CD4-positive, alpha-beta memory T cell (primary cell): ENCODE measurements around the gene SLC35B2. TPM values are rescaled to one million over a fixed set of nuclear protein-coding genes. Genes with fewer than 3 reads are reported as not detected.

ENCODE experiments used
- CTCF ChIA-PET: fragments of 350-600 bp; sonication (Branson Sonifier 250); formaldehyde crosslinking; loops from one replicate; lab custom pipeline; 2021; ENCODE audit warnings: inconsistent platforms; ENCODE audit not compliant: partially characterized antibody; lab: Charles Lee
- POLR2A ChIA-PET: fragments of 350-600 bp; sonication (Branson Sonifier 250); formaldehyde crosslinking; loops from one replicate; lab custom pipeline; 2021; ENCODE audit not compliant: partially characterized antibody; lab: Charles Lee
- DNase-seq, 5 donors: peaks; one replicate each; pipeline versions ENCODE4 v3.0.0 to v3.0.0-alpha.2; 2020 to 2022; ENCODE audit warnings: mixed read lengths in 1 of 5
- H3K27ac ChIP-seq: one replicate; pipeline ENCODE4 v1.7.0; 2013; ENCODE audit warnings: low read depth, low read length
- H3K27me3 ChIP-seq: 2 replicates; pipeline ENCODE4 v1.7.0; 2013; ENCODE audit warnings: mild to moderate bottlenecking, low read length, moderate library complexity; ENCODE audit not compliant: insufficient read depth
- H3K36me3 ChIP-seq: 2 replicates; pipeline ENCODE4 v1.7.0; 2013; ENCODE audit warnings: mild to moderate bottlenecking, low read length, moderate library complexity; ENCODE audit not compliant: insufficient read depth
- H3K4me1 ChIP-seq: 2 replicates; pipeline ENCODE4 v1.7.0; 2013; ENCODE audit warnings: mild to moderate bottlenecking, low read length, moderate library complexity; ENCODE audit not compliant: insufficient read depth
- H3K4me3 ChIP-seq, 2 donors: one replicate each; pipeline ENCODE4 v1.7.0; 2013; ENCODE audit warnings: low read length in 2 of 2, mild to moderate bottlenecking in 1 of 2
- H3K9me3 ChIP-seq, 2 donors: one replicate each; pipeline ENCODE4 v1.7.0; 2013; ENCODE audit warnings: low read length in 2 of 2, control low read depth in 1 of 2; ENCODE audit not compliant: control insufficient read depth in 1 of 2
- H3K27ac Mint-ChIP-seq, 7 donors: one replicate each; pipeline ENCODE4 v1.8.0; 2020 to 2021; ENCODE audit warnings: mixed read lengths in 7 of 7, mild to moderate bottlenecking in 6 of 7, inconsistent platforms in 3 of 7, moderate library complexity in 3 of 7
- H3K27me3 Mint-ChIP-seq, 2 donors: one replicate each; pipeline ENCODE4 v1.8.0; 2020 to 2021; ENCODE audit warnings: mixed read lengths in 2 of 2
- H3K36me3 Mint-ChIP-seq, 2 donors: one replicate each; pipeline ENCODE4 v1.8.0; 2020 to 2021; ENCODE audit warnings: mixed read lengths in 2 of 2, inconsistent platforms in 1 of 2, mild to moderate bottlenecking in 1 of 2
- H3K4me1 Mint-ChIP-seq, 4 donors: one replicate each; pipeline ENCODE4 v1.8.0; 2020 to 2021; ENCODE audit warnings: mixed read lengths in 4 of 4, mild to moderate bottlenecking in 1 of 4
- H3K4me3 Mint-ChIP-seq, 8 donors: one replicate each; pipeline ENCODE4 v1.8.0; 2020 to 2021; ENCODE audit warnings: mixed read lengths in 8 of 8, mild to moderate bottlenecking in 7 of 8, moderate library complexity in 6 of 8, inconsistent platforms in 3 of 8
- H3K9me3 Mint-ChIP-seq, 8 donors: one replicate each; pipeline ENCODE4 v1.8.0; 2020 to 2021; ENCODE audit warnings: mixed read lengths in 8 of 8, mild to moderate bottlenecking in 5 of 8, inconsistent platforms in 3 of 8, moderate library complexity in 1 of 8
- intact Hi-C: fragments of 100-400 bp; cut with micrococcal nuclease; formaldehyde crosslinking; loops from one replicate; pipeline ENCODE4 v1.15.1; 2023
- polyA plus RNA-seq, 2 donors: library from polyadenylated mRNA; unstranded; fragments of 300-500 nt; fragmentation: Illumina TruSeq; gene quantifications; one replicate each; pipeline ENCODE4 v1.2.3, GENCODE V29; 2021
- total RNA-seq, 2 experiments: library from RNA; stranded (reverse); gene quantifications; one replicate each; pipeline ENCODE4 v1.2.3, GENCODE V29; 2021

The SLC35B2 gene
- total and polyA plus RNA-seq, 4 experiments from 2014 or later = 20.7 to 65.3 (median 31.2) TPM

GRCh38 chr6:44268095-44268628 lies 10.8 kb upstream of the SLC35B2 start:
- Mint-ChIP-seq H3K4me1 (peaks cover 5 to 30% (median 23%) of the 10 kb centered on the region in 4 donors), H3K27me3 (peaks cover 21 to 36% of the 10 kb centered on the region in 2 donors), H3K4me3 (peak overlapping the region in 3 of 8 donors; percentile 15 to 36 (median 33)), H3K9me3 (peaks cover 0 to 2% (median 0%) of the 10 kb centered on the region in 8 donors), H3K36me3 (peaks cover 0 to 15% of the 10 kb centered on the region in 2 donors), H3K27ac (peak overlapping the region in 6 of 7 donors; percentile 60 to 96 (median 78))
- no peak overlapping the region for H3K27ac ChIP-seq
- no peaks in the 10 kb centered on the region for H3K9me3 ChIP-seq
- DNase-seq = peak; percentile 61 to 70 (median 65)
- H3K4me1 ChIP-seq = peaks cover 22% of the 10 kb centered on the region
- no peaks in the 10 kb centered on the region for H3K36me3 ChIP-seq
- CTCF ChIA-PET = interaction anchor here (0.7 to 8.3 kb wide), 24 partner anchors 10 to 188 kb away, joined by 3 to 82 read pairs (median 5); partner anchors contain the start of genes AARS2, HSP90AB1, SLC35B2 and SPATS1
- POLR2A ChIA-PET = interaction anchor here (1.1 to 6.2 kb wide), 3 partner anchors 12 to 37 kb away, joined by 5 to 97 read pairs (median 37); partner anchors contain the start of genes HSP90AB1 and SLC35B2
- H3K4me3 ChIP-seq = no peak overlapping the region
- peaks cover 33% of the 10 kb centered on the region for H3K27me3 ChIP-seq
- intact Hi-C loops = loop anchor here (1.0 to 2.0 kb wide), 4 partner anchors 36 to 119 kb away; partner anchors contain the start of genes AARS2 and CDC5L

- peaks cover 31% of the 10 kb centered on the region for H3K4me1 ChIP-seq
- Mint-ChIP-seq H3K4me3 (no peak overlapping the region), H3K27me3 (peaks cover 14 to 29% of the 10 kb centered on the region in 2 donors), H3K36me3 (peaks cover 0 to 23% of the 10 kb centered on the region in 2 donors), H3K27ac (peak overlapping the region in 6 of 7 donors; percentile 68 to 98 (median 94)), H3K4me1 (peaks cover 14 to 39% (median 32%) of the 10 kb centered on the region in 4 donors), H3K9me3 (no peaks in the 10 kb centered on the region)
- intact Hi-C loops = no loop called here
- H3K27me3 ChIP-seq = peaks cover 26% of the 10 kb centered on the region
- DNase-seq = no peak
- H3K36me3 ChIP-seq = no peaks in the 10 kb centered on the region
- H3K27ac ChIP-seq = no peak overlapping the region
- POLR2A ChIA-PET = interaction anchor here (5.4 to 6.2 kb wide), 2 partner anchors 11 to 21 kb away, joined by 37 to 97 read pairs; partner anchors contain the start of genes HSP90AB1 and SLC35B2
- CTCF ChIA-PET = interaction anchor here (1.1 to 8.3 kb wide), 13 partner anchors 13 to 189 kb away, joined by 3 to 82 read pairs (median 11); partner anchors contain the start of genes AARS2, HSP90AB1, SLC35B2 and SPATS1
- H3K9me3 ChIP-seq = no peaks in the 10 kb centered on the region
- no peak overlapping the region for H3K4me3 ChIP-seq
These were observed 9.9 kb upstream of the SLC35B2 start for GRCh38 chr6:44267252-44267651.

- Mint-ChIP-seq H3K4me3 (peak overlapping the region in 7 of 8 donors; percentile 26 to 96 (median 93)), H3K9me3 (no peaks in the 10 kb centered on the region), H3K27ac (peak overlapping the region; percentile 94 to 98 (median 95)), H3K27me3 (peaks cover 10 to 22% of the 10 kb centered on the region in 2 donors), H3K36me3 (peaks cover 0 to 23% of the 10 kb centered on the region in 2 donors), H3K4me1 (peaks cover 14 to 43% (median 34%) of the 10 kb centered on the region in 4 donors)
- H3K27ac ChIP-seq = peak overlapping the region; percentile 96
- H3K27me3 ChIP-seq = peaks cover 17% of the 10 kb centered on the region
- H3K9me3 ChIP-seq = no peaks in the 10 kb centered on the region
- H3K4me1 ChIP-seq = peaks cover 35% of the 10 kb centered on the region
- intact Hi-C loops = no loop called here
- no peak overlapping the region for H3K4me3 ChIP-seq
- no peak for DNase-seq
- ChIA-PET CTCF (interaction anchor here (0.9 to 8.3 kb wide), 9 partner anchors 12 to 190 kb away, joined by 4 to 82 read pairs (median 16); partner anchors contain the start of genes AARS2 and SLC35B2), POLR2A (interaction anchor here (5.4 to 6.2 kb wide), 2 partner anchors 11 to 20 kb away, joined by 37 to 97 read pairs; partner anchors contain the start of genes HSP90AB1 and SLC35B2)
- H3K36me3 ChIP-seq = peaks cover 3% of the 10 kb centered on the region
These were observed 9.0 kb upstream of the SLC35B2 start for GRCh38 chr6:44266347-44266746.

GRCh38 chr6:44265722-44266233 lies 8.4 kb upstream of the SLC35B2 start:
- H3K36me3 ChIP-seq = peaks cover 6% of the 10 kb centered on the region
- Mint-ChIP-seq H3K4me1 (peaks cover 17 to 48% (median 38%) of the 10 kb centered on the region in 4 donors), H3K4me3 (peak overlapping the region; percentile 73 to 96 (median 93)), H3K27ac (peak overlapping the region; percentile 94 to 98 (median 95)), H3K36me3 (peaks cover 5 to 28% of the 10 kb centered on the region in 2 donors), H3K9me3 (no peaks in the 10 kb centered on the region), H3K27me3 (peaks cover 8 to 18% of the 10 kb centered on the region in 2 donors)
- H3K4me1 ChIP-seq = peaks cover 37% of the 10 kb centered on the region
- POLR2A ChIA-PET = interaction anchor here (5.4 to 6.2 kb wide), 2 partner anchors 10 to 19 kb away, joined by 37 to 97 read pairs; partner anchors contain the start of genes HSP90AB1 and SLC35B2
- intact Hi-C loops = loop anchor here (1.0 to 2.0 kb wide), 5 partner anchors 8 to 169 kb away; partner anchors contain the start of genes HSP90AB1 and SLC35B2
- no peaks in the 10 kb centered on the region for H3K9me3 ChIP-seq
- peak overlapping the region; percentile 96 for H3K27ac ChIP-seq
- H3K4me3 ChIP-seq = peak overlapping the region in 1 of 2 donors; percentile 89
- DNase-seq = no peak
- peaks cover 12% of the 10 kb centered on the region for H3K27me3 ChIP-seq
- CTCF ChIA-PET = interaction anchor here (4.6 to 8.3 kb wide), 3 partner anchors 11 to 72 kb away, joined by 54 to 82 read pairs (median 63); partner anchors contain the start of gene SLC35B2

- H3K27me3 ChIP-seq = peaks cover 12% of the 10 kb centered on the region
- Mint-ChIP-seq H3K27ac (peak within 1 kb of the TSS; percentile 95 to 98 (median 97)), H3K9me3 (no peaks in the 10 kb centered on the region), H3K27me3 (peaks cover 8 to 18% of the 10 kb centered on the region in 2 donors), H3K36me3 (peaks cover 8 to 32% of the 10 kb centered on the region in 2 donors), H3K4me3 (peak within 1 kb of the TSS; percentile 73 to 96 (median 93)), H3K4me1 (peaks cover 17 to 48% (median 40%) of the 10 kb centered on the region in 4 donors)
- peak within 1 kb of the TSS; percentile 96 for H3K27ac ChIP-seq
- peaks cover 8% of the 10 kb centered on the region for H3K36me3 ChIP-seq
- ChIA-PET CTCF (interaction anchor here (1.0 to 8.3 kb wide), 7 partner anchors 11 to 122 kb away, joined by 3 to 82 read pairs (median 4); partner anchors contain the start of genes CDC5L and SLC35B2), POLR2A (interaction anchor here (1.2 to 6.2 kb wide), 5 partner anchors 9 to 48 kb away, joined by 3 to 97 read pairs (median 11); partner anchors contain the start of genes AARS2, HSP90AB1 and SLC35B2)
- intact Hi-C loops = loop anchor here (1.0 to 2.0 kb wide), 5 partner anchors 8 to 168 kb away; partner anchors contain the start of genes HSP90AB1 and SLC35B2
- H3K4me1 ChIP-seq = peaks cover 38% of the 10 kb centered on the region
- DNase-seq = peak; percentile 93 to 96 (median 94)
- H3K9me3 ChIP-seq = no peaks in the 10 kb centered on the region
- peak within 1 kb of the TSS; percentile 83 to 89 for H3K4me3 ChIP-seq
These were observed 7.8 kb upstream of the SLC35B2 start, which contains the start of gene NFKBIE for GRCh38 chr6:44265007-44265721. Gene NFKBIE (minus strand): TSS chr6:44265551. CDS start chr6:44265346, 205 bp downstream.
